Uterus (tissue), 2 donors: Measurements from ENCODE around the gene MAP4K5.

Experiments
- CTCF ChIP-seq, 4 experiments: fragments of 200-600 bp in 2 of 4; fragments of 450-650 bp in 2 of 4; sonication (generic) in 2 of 4; IDR thresholded peaks; one replicate each; pipeline ENCODE4 v1.5.1; 2016 to 2019; ENCODE audit warnings: antibody characterized with exemption in 4 of 4, mild to moderate bottlenecking in 2 of 4, moderate library complexity in 1 of 4
- POLR2A ChIP-seq, 2 donors: fragments of 450-650 bp; IDR thresholded peaks; one replicate each; pipeline ENCODE4 v1.6.1; 2016; ENCODE audit warnings: antibody characterized with exemption in 2 of 2, mild to moderate bottlenecking in 1 of 2, moderate library complexity in 1 of 2

DNA sequence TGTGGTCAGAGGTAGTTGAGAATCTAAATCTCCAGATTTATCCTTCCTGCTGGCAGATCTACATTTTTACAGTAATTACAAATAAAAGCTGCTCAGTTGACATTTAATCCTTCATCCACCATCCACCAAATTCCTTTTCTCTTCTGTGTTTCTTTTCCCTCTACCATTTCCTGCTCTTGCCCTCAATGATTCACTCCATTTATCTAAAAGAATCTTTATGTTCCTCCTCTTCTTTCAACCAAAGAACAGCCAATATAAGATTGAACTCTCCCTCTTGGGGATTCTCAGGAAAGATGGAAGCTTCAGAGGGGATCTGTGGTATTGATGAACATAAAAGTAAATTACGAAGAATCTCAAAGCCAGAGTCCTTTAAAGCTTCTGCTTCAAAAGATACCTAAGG, 4.4 kb downstream of the MAP4K5 start:
- TF ChIP-seq CTCF (IDR thresholded peaks at IDR 0.05) (no peak), POLR2A (IDR thresholded peaks at IDR 0.05) (no peak)
